Lung (tissue), 12 donors: Measurements from ENCODE around the gene NBEA. TPM values are rescaled to one million over a fixed set of nuclear protein-coding genes. Genes with fewer than 3 reads are reported as not detected.

Experiments
- ATAC-seq: fragments of 200-7000 bp; cut with Tn5 transposase; one replicate; pipeline ENCODE4 v1.9.1; 2020; ENCODE audit warnings: moderate number of reproducible peaks; ENCODE audit not compliant: insufficient read depth, low FRiP score
- DNase-seq, 3 donors: peaks; one replicate each; pipeline ENCODE4 v3.0.0-alpha.2; 2013 to 2017
- H3K27ac ChIP-seq, 2 donors: one replicate each; pipeline ENCODE4 v1.5.1; 2013; ENCODE audit warnings: mild to moderate bottlenecking in 2 of 2, moderate library complexity in 2 of 2, control low read depth in 1 of 2, inconsistent platforms in 1 of 2, low read depth in 1 of 2, low read length in 1 of 2
- H3K27me3 ChIP-seq, 3 donors: one replicate each; pipeline ENCODE4 v1.5.1; 2013; ENCODE audit warnings: low read length in 2 of 3; ENCODE audit not compliant: control insufficient read depth in 3 of 3, insufficient read depth in 3 of 3
- H3K36me3 ChIP-seq, 4 donors: one replicate each; pipeline ENCODE4 v1.5.1; 2013; ENCODE audit warnings: low read length in 4 of 4, mild to moderate bottlenecking in 1 of 4, moderate library complexity in 1 of 4; ENCODE audit not compliant: control insufficient read depth in 4 of 4, insufficient read depth in 4 of 4
- H3K4me1 ChIP-seq, 5 donors: one replicate each; pipeline ENCODE4 v1.5.1; 2013; ENCODE audit warnings: low read length in 5 of 5, mild to moderate bottlenecking in 2 of 5, moderate library complexity in 1 of 5; ENCODE audit not compliant: control insufficient read depth in 5 of 5, insufficient read depth in 5 of 5
- H3K4me3 ChIP-seq: one replicate; pipeline ENCODE4 v1.5.1; 2013; ENCODE audit warnings: mild to moderate bottlenecking, control low read depth, moderate library complexity
- H3K9ac ChIP-seq, 2 donors: one replicate each; pipeline ENCODE4 v1.5.1; 2013; ENCODE audit warnings: low read length in 2 of 2, control low read depth in 1 of 2; ENCODE audit not compliant: insufficient read depth in 1 of 2
- H3K9me3 ChIP-seq, 4 donors: one replicate each; pipeline ENCODE4 v1.5.1; 2013; ENCODE audit warnings: low read length in 3 of 4, mild to moderate bottlenecking in 1 of 4, moderate library complexity in 1 of 4; ENCODE audit not compliant: control insufficient read depth in 4 of 4, insufficient read depth in 3 of 4
- WGBS, 2 donors: extraction: QIAGEN DNeasy Blood & Tissue Kit; methylation state at CpG; one replicate each; pipeline ENCODE4 v1.1.7; 2013; 5-methylcytosine and 5-hydroxymethylcytosine counted together
- polyA plus RNA-seq, 2 donors: library from polyadenylated mRNA; stranded (reverse); fragments of 200-250 nt; gene quantifications; one replicate each; pipeline ENCODE4 v1.2.1, GENCODE V29; 2013
- total RNA-seq, 2 donors: library from RNA; depleted of rRNA in 1 of 2; stranded (reverse); fragments of >200 nt in 1 of 2; gene quantifications; one replicate each; pipeline ENCODE4 v1.2.1, GENCODE V29; 2014 to 2021
- TF ChIP-seq, protein P1 (sequence below): IDR thresholded peaks from 2 replicates; pipeline ENCODE4 v1.5.1; 2012; ENCODE audit warnings: mild to moderate bottlenecking; ENCODE audit errors: control extremely low read depth, extremely low read depth
- donor health status: control.
- donor health status: control.
- donor health status: Bipolar disorder and iron deficiency.
- donor health status: healthy.
- donor health status: DM: yes; HTN: yes; CAD: no.

Gene NBEA
- total and polyA plus RNA-seq, 4 donors, result 1.6 to 26.5 (median 5.3) TPM

DNA sequence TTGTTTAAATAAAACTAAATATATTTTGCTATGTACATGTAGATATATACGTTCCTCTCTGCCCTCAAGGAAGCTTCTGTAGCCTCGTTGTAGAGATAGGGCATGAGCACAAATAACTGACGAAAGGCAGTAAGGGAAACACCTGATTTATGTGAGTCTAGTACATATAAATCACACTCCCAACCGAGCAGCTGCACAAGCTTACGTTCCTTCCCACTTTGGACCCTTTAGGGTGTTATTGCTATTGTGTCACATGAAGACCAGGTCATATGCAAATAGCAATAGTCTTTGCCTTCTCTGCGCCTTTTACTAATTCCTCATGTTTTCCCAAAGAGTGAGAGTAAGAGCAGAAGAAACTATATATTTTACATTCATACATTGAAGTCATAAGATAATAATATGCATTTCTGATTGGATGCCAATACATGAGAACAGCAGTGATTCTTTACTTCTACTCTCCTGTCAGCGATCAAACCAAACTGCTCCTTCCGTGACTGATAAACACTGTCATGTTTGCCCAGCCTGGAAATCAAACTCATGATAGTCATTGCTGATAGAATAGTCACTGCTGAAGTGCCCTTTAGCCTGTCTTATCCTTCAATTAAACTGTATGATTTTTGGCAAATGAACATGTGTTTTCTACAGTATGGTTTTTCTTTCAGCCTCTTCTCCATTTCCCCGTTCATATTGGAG is 661.7 kb downstream of the NBEA start:
- H3K4me1 ChIP-seq, result peaks cover 0 to 5% (median 0%) of the 10 kb centered on the region in 5 donors
- WGBS, 2 donors, result 70 to 85% methylated on average over 9 of the region's 9 CpGs
- no peak for ATAC-seq

DNA sequence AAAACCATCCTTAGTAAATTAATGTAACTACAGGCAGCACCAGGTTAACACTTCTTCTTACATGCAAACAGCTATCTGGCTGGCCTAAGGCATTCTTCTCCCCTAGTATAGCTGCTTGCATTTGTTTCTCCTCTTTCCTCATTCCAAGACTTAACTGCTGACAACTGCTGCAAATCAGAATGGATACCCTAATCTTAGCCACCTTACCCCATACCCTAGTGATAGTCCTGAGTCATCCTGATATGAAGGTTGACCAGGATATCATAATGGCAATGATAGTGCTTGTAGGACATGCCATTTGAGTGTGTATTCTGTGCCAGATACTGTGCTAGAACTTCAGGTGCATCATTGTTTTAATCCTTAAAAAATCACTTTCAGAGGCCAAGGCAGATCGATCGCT is 672.6 kb downstream of the NBEA start:
- Histone ChIP-seq H3K9me3 (no peaks in the 10 kb centered on the region), H3K27ac (no peak overlapping the region), H3K4me1 (peaks cover 0 to 5% (median 0%) of the 10 kb centered on the region in 5 donors), H3K4me3 (no peak overlapping the region), H3K27me3 (no peaks in the 10 kb centered on the region), H3K9ac (no peak overlapping the region), H3K36me3 (no peaks in the 10 kb centered on the region)
- TF ChIP-seq, protein P1, sequence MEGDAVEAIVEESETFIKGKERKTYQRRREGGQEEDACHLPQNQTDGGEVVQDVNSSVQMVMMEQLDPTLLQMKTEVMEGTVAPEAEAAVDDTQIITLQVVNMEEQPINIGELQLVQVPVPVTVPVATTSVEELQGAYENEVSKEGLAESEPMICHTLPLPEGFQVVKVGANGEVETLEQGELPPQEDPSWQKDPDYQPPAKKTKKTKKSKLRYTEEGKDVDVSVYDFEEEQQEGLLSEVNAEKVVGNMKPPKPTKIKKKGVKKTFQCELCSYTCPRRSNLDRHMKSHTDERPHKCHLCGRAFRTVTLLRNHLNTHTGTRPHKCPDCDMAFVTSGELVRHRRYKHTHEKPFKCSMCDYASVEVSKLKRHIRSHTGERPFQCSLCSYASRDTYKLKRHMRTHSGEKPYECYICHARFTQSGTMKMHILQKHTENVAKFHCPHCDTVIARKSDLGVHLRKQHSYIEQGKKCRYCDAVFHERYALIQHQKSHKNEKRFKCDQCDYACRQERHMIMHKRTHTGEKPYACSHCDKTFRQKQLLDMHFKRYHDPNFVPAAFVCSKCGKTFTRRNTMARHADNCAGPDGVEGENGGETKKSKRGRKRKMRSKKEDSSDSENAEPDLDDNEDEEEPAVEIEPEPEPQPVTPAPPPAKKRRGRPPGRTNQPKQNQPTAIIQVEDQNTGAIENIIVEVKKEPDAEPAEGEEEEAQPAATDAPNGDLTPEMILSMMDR, result no peak
- ATAC-seq (no peak), DNase-seq (no peak)
- 98 to 100% methylated on average over 2 of the region's 2 CpGs for WGBS, 2 donors

More for the DNA sequence above, 661.7 kb downstream of the NBEA start:
- H3K4me3 ChIP-seq, result no peak overlapping the region
- no peak for DNase-seq
- no peak overlapping the region for H3K27ac ChIP-seq
- TF ChIP-seq, protein P1, result no peak
- H3K27me3 ChIP-seq, result no peaks in the 10 kb centered on the region
- no peaks in the 10 kb centered on the region for H3K9me3 ChIP-seq
- H3K36me3 ChIP-seq, result peaks cover 0 to 2% (median 0%) of the 10 kb centered on the region in 4 donors
- H3K9ac ChIP-seq, result no peak overlapping the region

DNA sequence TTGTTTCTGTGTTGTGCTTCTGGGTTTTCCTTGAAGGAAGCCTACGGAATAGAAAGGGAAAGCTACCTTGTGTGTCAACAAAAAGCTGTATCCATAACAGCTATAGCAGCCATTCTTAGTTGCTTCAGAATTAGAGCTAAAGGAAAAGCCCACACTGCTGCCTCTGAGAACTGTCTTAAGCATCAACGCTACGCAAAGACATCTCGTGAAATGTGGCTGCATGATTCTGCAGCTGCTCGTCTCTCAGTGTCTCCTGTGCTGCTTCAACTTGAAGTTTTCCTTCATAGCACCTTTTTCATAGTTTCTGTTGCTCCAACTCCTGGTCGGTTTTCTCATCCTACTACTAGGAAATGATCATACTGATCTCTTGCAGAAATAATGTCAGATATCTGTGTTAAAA is 675.4 kb downstream of the NBEA start:
- no peak overlapping the region for H3K27ac ChIP-seq
- no peaks in the 10 kb centered on the region for H3K27me3 ChIP-seq
- TF ChIP-seq, protein P1, result no peak

More for the DNA sequence above, 675.4 kb downstream of the NBEA start:
- peaks cover 0 to 3% (median 0%) of the 10 kb centered on the region in 4 donors for H3K9me3 ChIP-seq
- peaks cover 0 to 5% (median 0%) of the 10 kb centered on the region in 5 donors for H3K4me1 ChIP-seq
- DNase-seq, result peak in 2 of 3 donors; percentile 11 to 16
- WGBS, 2 donors, result 80 to 90% methylated on average over 6 of the region's 6 CpGs
- H3K9ac ChIP-seq, result no peak overlapping the region
- ATAC-seq, result no peak
- H3K4me3 ChIP-seq, result no peak overlapping the region
- H3K36me3 ChIP-seq, result no peaks in the 10 kb centered on the region
